HuH-7 (cell line): Measurements from ENCODE around the gene TMEM220.
"Not testable (repeated sequence)": the region's sequence is repeated elsewhere in the genome, so short reads cannot be mapped to it uniquely, and the experiment has no call there.

Experiments
- DNase-seq: peaks from one replicate; pipeline ENCODE4 v3.0.0; 2011; ENCODE audit warnings: low spot score

Gene TMEM220

DNA sequence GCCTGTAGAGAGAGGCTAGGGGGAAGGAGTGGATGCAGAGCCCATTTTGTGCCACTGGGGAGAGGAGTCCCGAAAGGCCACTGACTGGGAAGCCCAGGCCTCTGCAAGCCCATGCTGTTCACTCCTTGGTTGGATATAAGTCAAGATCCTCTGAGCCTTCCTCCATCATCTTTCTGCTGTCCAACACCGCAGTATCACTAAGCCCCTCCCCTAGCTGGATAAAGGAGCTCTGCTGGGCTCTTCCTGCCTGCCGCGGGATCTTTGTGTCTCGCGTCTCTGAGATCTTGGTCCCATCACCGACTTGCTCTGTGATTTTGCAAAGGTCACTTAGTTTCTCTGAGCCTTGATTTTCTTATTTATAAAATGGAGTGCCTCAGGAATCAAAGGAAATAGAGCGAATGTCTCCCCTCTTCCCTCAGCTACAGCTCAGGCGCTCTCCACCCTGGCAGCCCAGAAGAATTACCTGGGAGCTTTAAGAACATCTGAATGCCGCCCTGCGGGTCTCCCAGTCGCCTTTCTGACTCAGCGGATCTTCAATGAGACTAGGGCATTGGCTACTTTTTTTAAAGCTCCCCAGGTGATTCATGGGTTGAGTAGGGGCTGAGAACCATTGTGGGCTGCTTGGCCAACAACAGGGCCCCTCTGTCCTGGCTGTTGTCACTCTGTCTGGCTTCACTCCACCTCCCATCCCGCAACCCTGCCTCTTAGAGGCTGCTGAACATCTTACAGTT lies 25.2 kb upstream of the TMEM220 start:
- no peak for DNase-seq

GRCh38 chr17:10754109-10754508 lies 24.3 kb upstream of the TMEM220 start:
- peak; percentile 40 for DNase-seq

- no peak for DNase-seq
Observed at GRCh38 chr17:10752696-10753095, 22.9 kb upstream of the TMEM220 start.

GRCh38 chr17:10751563-10751962 lies 21.7 kb upstream of the TMEM220 start:
- no peak for DNase-seq

- no peak for DNase-seq
Observed at GRCh38 chr17:10750210-10750609, 20.4 kb upstream of the TMEM220 start.

DNA sequence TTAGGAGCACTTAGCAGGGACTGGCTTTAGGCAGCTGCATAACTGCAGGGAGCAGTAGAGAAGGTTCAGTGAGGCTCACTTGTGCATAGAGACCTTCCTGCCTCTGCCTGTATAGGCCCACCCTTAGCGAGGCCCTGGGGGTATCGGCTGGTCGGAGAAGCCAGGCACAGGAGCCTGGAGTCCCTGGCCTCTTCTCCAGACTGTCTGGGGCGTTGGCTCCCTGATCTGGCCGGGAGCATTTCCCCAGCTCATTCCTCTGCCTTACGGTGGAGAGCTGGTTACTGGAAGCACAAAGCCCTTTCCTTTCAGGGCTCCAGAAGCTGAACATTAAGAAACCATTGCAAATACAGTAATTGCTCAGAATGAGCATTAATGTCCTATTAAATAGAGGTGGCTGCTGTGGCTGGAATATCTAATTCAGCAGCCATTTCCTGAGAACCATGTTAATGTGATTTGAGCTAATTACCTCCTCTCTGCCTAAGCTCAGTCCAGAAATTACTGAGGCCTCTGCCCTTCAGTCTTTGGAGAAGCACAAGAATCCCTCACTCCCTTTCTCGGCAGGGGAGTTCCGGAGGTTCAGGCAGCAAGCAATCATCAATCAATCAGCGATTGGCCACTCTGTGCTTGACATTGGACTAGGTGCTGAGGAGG lies 18.8 kb upstream of the TMEM220 start:
- no peak for DNase-seq

- no peak for DNase-seq
Observed at GRCh38 chr17:10745231-10745630, 15.4 kb upstream of the TMEM220 start.

- no peak for DNase-seq
Observed at GRCh38 chr17:10744501-10745000, 14.7 kb upstream of the TMEM220 start.

- DNase-seq: no peak
Observed at GRCh38 chr17:10743316-10744009, 13.6 kb upstream of the TMEM220 start.

DNA sequence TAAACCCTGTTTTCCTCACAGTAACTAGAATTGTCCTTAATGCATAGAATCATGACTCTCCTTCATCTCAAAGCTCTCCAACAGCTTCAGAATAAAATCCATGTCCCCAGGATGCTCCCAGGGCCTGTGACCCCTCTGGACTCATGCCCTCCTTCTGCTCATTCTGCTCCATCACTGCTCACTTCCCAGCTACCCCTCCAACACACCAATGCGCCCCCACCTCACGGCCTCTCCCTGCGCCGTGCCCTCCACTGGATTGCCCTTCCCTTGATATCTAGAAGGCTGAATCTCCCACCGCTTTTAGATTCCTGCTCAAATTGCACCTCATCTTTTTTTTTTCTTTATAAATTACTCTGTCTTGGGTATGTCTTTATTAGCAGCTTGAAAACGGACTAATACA lies 12.6 kb upstream of the TMEM220 start:
- DNase-seq: no peak

- DNase-seq: no peak
Observed at GRCh38 chr17:10741416-10742135, 11.8 kb upstream of the TMEM220 start.

- no peak for DNase-seq
Observed at GRCh38 chr17:10739386-10739785, 9.6 kb upstream of the TMEM220 start.

GRCh38 chr17:10738521-10739258 lies 8.9 kb upstream of the TMEM220 start:
- DNase-seq: no peak

- no peak for DNase-seq
Observed at GRCh38 chr17:10737736-10738135, 7.9 kb upstream of the TMEM220 start.

GRCh38 chr17:10737168-10737622 lies 7.4 kb upstream of the TMEM220 start:
- DNase-seq: peak; percentile 46

DNA sequence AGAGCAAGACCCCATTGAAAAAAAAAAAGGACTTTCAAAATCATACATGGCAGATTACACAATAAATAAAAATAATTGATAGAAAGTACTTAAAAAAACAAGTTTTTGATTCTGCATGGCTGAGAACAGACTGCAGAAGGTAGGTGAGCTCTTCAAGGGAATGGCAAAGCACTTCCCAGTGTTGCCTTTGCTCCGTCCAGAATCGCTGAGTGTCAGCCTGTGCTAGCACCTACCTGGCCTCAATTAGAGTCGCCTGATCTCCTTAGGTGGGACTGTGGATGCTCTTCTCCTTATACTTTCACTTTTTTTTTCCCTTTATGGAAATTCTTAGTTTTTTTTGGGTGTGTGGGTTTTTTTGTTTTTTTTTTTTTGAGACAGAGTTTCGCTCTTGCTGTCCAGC lies 6.0 kb upstream of the TMEM220 start:
- DNase-seq: no peak

- DNase-seq: no peak
Observed at GRCh38 chr17:10735251-10735650, 5.4 kb upstream of the TMEM220 start.

GRCh38 chr17:10733666-10734065 lies 3.8 kb upstream of the TMEM220 start:
- DNase-seq: no peak

DNA sequence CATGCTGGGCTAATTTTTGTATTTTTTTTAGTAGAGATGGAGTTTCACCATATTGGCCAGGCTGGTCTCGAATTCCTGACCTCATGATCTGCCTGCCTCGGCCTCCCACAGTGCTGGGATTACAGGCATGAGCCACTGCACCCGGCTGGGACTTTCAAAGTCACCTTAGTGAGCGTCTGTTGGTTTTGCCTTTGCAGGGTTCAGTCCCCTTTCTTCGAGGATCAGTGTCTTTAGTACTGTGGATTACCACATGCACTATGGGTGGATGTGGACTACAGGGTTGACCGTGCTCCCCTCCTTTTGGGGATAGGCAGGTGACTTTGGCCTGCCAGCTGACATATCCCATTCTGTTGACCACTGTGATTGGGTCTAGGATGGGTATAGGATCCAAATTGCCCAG lies 2.3 kb upstream of the TMEM220 start:
- not testable (repeated sequence) for DNase-seq

- DNase-seq: no peak
Observed at GRCh38 chr17:10731408-10731879, 1.6 kb upstream of the TMEM220 start.

DNA sequence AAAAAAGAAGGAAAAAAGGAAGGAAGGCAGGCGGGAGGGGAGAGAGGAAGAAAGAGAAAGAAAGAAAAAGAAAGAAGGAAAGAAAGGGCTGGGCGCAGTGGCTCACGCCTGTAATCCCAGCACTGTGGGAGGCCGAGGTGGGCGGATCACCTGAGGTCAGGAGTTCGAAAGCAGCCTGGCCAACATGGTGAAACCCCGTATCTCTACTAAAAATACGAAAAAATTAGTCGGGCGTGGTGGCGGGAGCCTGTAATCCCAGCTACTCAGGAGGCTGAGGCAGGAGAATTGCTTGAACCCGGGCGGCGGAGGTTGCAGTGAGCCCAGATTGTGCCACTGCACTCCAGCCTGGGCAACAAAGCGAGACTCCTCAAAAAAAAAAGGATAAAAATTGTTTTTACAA lies 424 bp upstream of the TMEM220 start:
- DNase-seq: not testable (repeated sequence)
